Fibroblast of the aortic adventitia (primary cell): ENCODE data around the gene LRRC74B. TPM values are rescaled to one million over a fixed set of nuclear protein-coding genes. Genes with fewer than 3 reads are reported as not detected.
"Not testable (repeated sequence)": the region's sequence is repeated elsewhere in the genome, so short reads cannot be mapped to it uniquely, and the experiment has no call there.

Experiments used
- DNase-seq: peaks from one replicate; pipeline ENCODE4 v3.0.0-alpha.2; 2010; ENCODE audit warnings: low read depth
- H3K4me3 ChIP-seq: 2 replicates; pipeline ENCODE4 v1.5.1; 2011; ENCODE audit warnings: low read depth, mild to moderate bottlenecking, control low read depth, low read length, moderate library complexity
- total RNA-seq: library from RNA; depleted of rRNA; stranded (reverse); fragments of >200 nt; gene quantifications from 2 replicates; pipeline ENCODE4 v1.2.3, GENCODE V29; 2012; ENCODE audit warnings: low replicate concordance
- TF ChIP-seq, protein P1 (sequence below): IDR thresholded peaks from 2 replicates; pipeline ENCODE4 v1.5.1; 2011; ENCODE audit warnings: mild to moderate bottlenecking, low read length, control low read depth, inconsistent platforms; ENCODE audit not compliant: insufficient read depth

Gene LRRC74B
- total RNA-seq, 1 donor, result not detected

GRCh38 chr22:21052715-21053459, 7.1 kb downstream of the LRRC74B start:
- H3K4me3 ChIP-seq, result no peak overlapping the region
- no peak for DNase-seq
- TF ChIP-seq, protein P1, sequence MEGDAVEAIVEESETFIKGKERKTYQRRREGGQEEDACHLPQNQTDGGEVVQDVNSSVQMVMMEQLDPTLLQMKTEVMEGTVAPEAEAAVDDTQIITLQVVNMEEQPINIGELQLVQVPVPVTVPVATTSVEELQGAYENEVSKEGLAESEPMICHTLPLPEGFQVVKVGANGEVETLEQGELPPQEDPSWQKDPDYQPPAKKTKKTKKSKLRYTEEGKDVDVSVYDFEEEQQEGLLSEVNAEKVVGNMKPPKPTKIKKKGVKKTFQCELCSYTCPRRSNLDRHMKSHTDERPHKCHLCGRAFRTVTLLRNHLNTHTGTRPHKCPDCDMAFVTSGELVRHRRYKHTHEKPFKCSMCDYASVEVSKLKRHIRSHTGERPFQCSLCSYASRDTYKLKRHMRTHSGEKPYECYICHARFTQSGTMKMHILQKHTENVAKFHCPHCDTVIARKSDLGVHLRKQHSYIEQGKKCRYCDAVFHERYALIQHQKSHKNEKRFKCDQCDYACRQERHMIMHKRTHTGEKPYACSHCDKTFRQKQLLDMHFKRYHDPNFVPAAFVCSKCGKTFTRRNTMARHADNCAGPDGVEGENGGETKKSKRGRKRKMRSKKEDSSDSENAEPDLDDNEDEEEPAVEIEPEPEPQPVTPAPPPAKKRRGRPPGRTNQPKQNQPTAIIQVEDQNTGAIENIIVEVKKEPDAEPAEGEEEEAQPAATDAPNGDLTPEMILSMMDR, result no peak

DNA sequence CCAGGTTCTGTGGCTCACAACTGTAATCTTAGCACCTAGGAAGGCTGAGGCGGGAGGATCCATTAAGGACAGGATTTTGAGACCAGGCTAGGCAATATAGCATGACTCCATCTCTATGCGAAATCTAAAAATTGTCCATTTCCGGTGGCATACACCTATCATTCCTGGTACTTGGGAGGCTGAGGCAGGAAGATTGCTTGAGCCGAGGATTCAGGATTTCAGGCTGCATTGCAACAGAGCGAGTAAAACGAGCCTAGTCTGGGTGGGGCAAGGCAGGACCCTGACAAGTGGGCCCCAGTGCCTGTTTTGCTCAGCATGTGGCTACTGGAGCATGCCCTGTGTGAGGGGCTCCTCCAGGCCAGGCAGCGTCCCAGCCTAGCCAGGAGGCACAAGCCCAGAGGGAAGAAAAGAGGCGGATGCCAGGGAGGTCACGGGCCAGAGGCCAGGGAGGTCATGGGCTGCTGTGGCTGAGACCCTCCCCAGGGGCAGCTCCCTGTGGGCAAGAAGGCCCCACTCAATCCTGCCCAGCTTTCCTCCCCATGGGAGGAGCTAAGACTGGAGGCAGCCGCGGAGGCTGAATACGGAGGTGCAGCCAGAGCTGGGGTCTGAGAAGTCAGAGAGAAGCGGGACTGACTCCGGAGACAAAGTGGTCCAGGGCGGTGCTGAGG, 8.4 kb downstream of the LRRC74B start:
- TF ChIP-seq, protein P1, result no peak
- H3K4me3 ChIP-seq, result no peak overlapping the region
- DNase-seq, result no peak

GRCh38 chr22:21054714-21055563, 9.2 kb downstream of the LRRC74B start:
- TF ChIP-seq, protein P1, result no peak
- H3K4me3 ChIP-seq, result no peak overlapping the region
- DNase-seq, result no peak

GRCh38 chr22:21055564-21055834, 9.8 kb downstream of the LRRC74B start:
- no peak for DNase-seq
- TF ChIP-seq, protein P1, result no peak
- H3K4me3 ChIP-seq, result no peak overlapping the region

- no peak overlapping the region for H3K4me3 ChIP-seq
- no peak for DNase-seq
- TF ChIP-seq, protein P1, result no peak
Measured at GRCh38 chr22:21055880-21056319, 10.2 kb downstream of the LRRC74B start.

DNA sequence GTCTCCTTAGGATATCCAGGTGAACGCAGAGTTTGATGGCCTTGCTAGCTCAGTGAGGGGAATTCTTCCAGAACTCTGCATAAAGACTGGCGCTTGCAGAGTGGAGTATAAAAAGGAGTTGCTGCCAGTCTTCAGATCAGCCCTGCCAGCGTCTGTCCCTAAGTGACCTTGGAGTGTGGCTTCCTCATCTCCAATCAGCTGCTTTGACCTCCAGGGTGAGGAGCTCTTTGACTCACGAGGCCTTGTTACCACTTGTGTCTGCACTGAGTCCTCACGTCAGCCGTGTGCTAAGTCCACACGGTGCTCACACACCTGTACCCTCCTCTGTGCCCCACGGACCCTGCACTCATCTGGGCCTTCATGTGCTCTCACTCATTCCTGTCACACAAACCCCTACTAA, 14.6 kb downstream of the LRRC74B start:
- DNase-seq, H3K4me3 ChIP-seq: not testable (repeated sequence)

- H3K4me3 ChIP-seq, DNase-seq: not testable (repeated sequence)
Measured at GRCh38 chr22:21061660-21062321, 16.0 kb downstream of the LRRC74B start.

DNA sequence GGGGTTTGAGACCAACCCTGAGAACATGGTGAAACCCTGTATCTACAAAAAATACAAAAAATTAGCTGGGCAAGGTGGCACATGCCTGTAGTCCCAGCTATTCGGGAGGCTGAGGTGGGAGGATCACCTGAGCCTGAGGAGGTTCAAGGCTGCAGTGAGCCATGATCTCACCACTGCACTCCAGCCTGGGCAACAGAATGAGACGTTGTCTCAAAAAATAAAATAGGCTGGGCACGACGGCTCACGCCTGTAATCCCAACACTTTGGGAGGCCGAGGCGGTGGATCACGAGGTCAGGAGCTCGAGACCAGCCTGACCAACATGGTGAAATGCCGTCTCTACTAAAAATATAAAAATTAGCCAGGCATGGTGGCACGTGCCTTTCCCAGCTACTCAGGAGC, 18.7 kb downstream of the LRRC74B start:
- H3K4me3 ChIP-seq, DNase-seq: not testable (repeated sequence)
